NCI-H1092 treated with DMSO at 0.1 percent for 48 hours (cell line): ENCODE data around the gene STYXL2.

Experiments used
- DNase-seq: peaks from one replicate; lab custom pipeline; 2025; lab: John Stamatoyannopoulos, UW

STYXL2 gene

DNA sequence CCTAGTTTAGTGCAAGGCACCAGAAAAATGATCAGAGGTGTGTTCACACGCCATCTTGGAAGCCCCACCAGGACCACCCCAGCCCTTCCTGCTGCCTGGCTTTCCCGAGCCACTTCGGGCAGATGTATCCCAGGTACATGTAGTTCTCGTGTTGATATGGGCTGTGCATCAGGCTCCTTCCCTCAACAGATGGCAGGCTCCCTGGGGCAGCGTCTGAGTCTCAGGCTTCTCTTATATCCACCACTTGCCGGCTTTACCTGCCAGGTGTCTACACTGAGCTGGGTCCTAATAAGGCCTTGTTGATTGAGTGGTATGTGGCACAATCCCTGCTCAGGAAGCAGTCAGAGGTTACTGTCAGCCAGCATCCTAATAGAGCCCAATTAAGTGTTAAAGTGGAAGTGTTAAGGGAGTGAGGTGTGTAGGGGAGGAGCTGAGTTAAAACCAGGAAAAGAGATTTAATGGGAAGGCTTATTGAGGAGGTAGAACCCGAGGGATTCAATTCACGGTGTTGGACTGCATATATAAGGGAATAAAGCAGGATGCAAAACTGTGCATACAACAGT is 12.2 kb upstream of the STYXL2 start:
- DNase-seq = no peak

DNA sequence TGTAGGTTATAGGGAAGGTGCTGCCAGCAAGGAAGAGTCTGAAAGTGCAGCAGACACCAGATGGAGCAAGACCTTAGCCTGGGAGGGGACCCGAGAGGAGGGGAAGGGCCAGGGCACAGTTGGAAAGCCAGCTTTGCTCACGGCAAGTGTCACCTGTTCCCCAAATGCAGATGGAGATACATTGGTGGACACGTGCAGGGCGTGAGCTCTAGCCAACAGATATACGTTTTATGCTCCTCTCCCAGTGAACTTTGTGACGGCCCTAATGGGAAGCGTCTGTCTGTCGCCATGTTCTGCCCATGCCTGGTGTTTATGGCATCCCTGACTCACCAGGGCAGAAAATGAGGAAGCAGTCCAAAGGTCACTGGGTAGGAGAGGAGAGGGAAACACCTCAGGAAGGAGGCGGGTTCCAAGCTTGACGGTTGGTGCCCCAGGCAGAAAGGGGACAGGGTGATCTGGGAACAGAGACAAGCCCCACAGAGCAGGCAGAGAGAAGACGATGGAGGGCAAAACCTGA is 11.3 kb upstream of the STYXL2 start:
- no peak for DNase-seq

DNA sequence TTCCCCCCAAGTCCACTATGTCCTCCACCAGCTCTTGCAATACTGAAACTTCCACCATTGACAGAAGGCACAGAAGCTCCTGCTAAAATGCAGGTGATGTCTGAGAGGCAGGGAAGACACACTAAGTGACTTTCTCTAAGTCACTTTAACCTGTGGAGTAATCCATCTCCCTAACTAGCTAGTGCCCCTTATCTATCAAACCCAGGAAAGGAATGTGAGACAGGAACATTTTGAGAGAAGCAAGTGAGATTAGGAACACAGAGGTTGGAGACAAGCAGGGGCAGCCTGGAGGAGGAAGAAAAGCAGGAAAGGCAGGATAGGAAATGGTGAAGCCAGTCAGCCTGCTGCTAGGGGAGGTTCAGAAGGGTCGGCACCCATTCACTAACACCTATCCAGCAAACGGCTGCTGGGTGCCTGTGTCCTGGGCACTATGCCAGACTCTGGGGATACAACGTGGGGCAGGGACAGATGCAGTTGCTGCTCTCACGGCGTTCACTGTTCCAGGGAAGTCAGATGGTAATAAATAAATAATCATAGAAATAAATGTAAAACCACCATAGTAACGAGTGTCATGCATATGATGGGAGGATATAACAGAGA is 10.7 kb upstream of the STYXL2 start:
- DNase-seq = peak; percentile 49

DNA sequence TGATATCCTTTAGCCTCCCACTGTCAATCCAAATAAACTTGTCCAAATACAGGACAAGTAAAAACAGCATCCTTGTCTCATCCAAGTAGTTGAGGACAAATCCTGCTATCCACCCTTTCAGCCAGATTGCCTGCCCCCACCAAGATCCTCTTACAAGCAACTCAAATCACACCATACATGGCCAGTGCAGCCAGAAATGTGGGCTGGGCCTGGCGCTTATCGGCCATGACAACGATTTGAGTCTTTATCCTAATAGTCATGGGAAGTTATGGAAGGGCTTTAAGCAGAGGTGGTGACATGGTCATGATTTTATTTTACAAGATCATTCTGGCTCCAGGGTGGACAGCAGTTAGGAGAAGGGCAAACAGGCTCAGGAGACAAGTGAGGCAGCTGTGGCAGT is 10.0 kb upstream of the STYXL2 start:
- DNase-seq = no peak

DNA sequence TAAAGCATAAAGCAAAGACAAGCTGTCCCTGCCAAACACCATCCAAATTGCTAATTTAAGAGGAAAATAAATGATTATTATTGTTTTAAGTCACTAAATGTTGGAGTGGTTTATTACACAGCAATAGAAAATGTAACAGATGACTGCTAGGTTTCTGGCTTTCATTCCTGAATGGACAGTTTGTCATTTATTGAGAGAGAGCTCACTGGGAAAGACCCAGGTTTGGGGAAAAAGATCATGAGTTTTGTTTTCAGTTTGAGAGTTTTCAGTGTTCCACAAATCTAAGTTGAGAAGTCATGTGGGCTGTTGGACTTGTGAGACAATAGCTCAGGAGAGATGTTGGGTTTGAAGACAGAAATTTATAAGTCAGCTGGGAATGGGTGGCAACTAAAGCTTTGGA is 9.1 kb upstream of the STYXL2 start:
- no peak for DNase-seq

DNA sequence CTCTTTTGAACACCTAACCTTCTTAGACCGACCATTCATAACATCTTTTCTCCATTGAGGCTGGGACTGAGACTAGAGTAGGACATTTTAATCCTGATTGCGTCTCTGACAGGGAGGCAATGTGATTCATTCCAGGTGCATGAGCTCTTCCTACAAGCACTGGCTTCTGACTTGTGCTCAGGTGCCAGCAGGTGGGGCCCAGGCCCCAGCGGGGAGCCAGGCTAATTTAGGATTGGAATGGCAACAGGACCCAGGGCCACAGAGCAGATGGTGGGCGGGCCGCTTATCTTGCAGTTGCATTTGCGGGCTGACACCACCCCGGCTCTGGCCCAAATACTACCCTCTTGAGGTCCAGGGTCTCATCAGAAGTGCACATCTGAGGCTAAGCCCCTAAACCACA is 7.8 kb upstream of the STYXL2 start:
- no peak for DNase-seq

DNA sequence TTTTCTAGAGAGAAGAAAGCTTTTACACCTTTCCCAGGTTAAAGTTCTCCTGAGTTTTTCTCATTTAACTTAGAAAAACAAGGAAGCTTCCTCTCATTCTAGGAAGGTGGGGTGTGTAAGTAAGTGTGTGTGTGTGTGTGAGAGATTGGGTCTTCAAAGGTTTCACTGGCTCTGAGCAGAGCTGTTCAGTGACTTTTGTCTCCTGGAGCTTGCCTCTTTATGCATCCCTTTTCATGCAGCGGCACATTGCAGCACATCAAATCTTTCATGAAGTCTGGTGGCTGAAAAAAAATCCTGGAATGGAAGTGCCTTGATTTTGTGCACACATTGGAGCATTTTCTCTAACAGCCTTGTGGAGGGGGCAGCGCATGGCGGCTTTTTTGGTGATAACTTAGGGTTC is 7.1 kb upstream of the STYXL2 start:
- no peak for DNase-seq

DNA sequence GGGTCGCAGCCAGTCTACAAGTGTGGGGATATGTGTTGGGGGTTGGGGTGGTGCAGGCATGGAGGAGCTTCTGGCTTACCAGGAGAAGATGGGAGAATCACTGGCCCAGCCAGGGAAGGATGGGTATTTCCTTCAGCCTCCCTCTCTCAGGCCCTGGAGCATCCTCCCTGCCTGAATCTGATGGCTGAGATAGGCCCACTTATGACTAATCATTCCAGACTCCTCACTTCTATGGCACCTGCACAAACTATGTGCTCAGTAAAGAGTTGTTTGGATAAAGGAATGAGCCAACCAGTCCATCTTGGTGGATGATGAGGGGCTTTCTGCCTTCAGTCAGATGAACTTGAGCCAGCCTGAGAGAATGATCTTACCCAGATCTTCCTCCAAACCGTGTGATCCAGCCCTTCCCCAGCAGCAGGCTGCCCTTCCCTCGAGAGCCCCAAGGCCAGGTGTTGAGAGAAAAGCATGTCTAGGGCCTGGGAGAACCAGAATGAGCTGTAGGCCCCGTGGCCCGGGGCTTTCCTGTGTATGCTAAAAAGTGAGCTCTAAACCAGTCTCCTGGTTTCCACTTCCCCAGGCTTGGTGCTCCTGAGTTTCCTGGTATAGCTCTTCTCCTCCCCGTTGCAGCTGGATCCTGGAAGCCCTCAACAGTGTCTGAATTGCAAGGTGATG is 5.0 kb upstream of the STYXL2 start:
- DNase-seq = no peak

DNA sequence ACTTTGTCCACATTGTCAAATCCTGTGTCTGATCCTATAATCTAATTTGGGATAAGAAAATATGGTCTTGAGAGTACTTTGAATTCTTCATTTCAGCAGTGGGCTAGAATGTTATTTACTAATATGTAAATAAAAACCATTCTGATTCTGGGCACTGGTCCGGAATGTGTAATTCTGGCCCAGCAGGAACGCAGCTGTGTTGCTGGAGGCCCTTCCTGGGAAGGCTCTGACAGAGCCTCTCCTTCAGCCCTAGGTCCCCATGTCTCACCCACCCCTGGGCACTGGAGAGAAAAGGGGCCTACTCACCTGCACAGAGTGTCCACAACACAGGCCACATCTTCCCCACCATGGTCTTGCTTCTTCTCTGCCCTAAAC is 3.9 kb upstream of the STYXL2 start:
- DNase-seq = no peak

DNA sequence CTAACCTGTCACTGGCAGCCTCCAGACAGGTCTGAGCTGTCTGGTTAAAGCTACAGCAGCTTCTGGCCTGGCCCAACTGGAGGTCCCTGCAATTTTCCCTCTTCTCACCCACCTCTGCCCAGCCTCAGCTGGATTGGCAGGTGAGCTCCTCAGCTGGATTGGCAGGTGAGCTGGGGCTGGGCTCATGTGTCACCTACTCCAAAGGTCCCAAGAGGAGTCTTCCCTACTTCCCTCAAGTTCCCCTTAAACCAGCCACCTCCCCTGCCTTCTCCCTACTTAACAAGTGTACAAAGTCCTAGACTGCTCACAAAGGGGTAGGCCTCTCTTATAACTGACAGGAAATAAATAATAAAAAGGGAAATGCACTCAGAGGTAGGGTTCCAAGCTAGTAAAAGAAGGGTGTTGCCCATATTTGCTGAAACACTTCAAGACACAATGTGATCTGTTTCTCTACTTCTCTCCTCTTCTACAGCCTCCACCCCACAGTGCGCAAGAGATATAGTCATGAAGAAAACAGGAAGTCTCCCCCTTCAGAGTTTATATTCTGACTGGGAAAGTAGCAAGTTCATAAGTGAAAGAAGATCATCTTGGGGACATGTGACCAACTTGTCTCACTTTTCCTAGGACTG is 3.4 kb upstream of the STYXL2 start, which contains the start of gene GPA33:
Gene GPA33 (minus strand): TSS at position 64 of the 629 bp plus-strand sequence. CDS start 90 bp downstream, outside the sequence.
- no peak for DNase-seq

DNA sequence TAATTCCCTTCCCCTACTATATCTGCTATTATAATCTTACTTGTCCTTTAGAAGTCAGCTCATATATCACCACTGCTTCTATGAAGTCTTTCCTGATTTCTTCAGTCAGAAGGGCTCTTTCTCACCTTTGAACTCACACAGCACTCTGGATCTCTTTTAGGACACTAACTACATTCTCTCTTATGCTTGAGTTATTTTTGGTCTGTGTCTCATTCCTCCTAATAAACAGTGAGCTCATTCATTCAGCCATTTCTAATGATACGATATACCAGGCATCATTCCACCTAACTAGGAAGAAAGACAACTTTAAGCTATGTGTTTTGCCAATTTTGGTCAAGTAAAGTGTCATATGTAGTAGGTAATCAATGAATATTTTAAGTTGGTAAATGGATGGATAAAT is 1.2 kb upstream of the STYXL2 start:
- DNase-seq = no peak

DNA sequence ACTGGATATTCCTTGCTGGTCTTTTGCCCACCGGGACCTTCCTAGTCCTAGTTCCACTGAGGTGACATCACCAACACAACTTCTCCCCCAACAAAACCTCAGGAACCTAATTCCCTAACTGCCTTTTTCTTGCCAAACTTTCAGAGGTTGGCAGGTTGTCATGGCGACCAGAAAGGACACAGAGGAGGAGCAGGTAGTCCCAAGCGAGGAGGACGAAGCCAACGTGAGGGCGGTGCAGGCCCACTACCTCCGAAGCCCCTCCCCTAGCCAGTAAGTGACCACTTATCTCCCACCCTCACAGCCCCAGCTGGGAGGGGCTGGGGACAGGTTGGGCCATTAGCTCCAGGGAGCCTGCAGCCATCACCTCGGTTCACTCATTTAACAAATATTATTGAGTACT is 815 bp downstream of the STYXL2 start:
- no peak for DNase-seq

DNA sequence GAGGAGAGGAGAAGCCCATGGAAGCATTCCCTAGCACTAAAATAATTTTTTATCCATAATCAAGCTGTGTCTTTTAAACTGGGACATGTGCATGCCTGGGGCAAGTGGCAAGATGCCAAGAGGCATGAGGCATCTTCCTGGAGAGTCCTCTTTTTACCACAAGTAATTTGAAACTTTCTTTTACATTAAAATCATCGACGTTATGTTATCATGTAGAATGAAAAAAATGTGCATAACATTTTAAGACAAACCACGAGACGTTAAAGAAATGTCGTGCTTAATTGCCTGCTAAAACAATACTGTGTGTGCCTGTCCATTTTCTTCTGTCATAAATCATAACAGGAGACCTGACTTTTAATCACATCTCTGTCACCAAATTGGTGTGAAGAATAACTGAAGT is 1.5 kb downstream of the STYXL2 start:
- DNase-seq = no peak

DNA sequence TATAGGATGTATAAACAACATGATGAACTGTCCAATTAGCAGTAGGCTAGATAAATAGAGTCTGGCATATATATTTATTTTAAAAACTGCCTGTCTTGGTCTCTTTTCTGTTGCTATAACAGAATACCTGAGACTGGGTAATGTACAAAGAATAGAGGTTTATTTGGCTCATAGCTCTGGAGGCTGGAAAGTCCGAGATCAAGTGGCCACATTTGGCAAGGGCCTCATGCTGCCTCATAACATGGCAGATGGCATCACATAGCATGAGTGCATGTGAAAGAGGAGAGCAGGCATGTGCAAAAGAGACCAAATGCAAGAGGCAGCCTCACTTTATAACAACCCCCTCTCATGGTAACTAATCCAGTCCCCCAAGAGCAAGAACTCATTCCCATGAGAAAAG is 6.0 kb downstream of the STYXL2 start:
- no peak for DNase-seq

DNA sequence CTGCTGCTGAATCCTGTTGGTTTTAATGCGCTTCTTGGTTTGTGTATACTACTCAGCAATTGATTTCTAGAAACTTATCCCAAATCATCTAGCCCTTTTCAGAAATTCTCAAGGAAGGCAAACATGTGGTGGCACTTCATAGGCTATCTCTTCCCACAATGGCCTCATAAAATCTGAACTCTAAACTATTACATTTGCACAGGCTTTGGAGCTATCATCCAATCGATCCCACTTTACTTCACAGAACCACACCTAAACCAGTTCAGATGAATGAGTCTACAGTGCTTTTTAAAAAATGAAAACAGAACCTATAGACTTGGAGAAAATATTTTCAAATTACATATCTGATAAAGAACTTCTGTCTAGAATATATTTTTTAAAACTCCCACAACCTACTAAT is 6.9 kb downstream of the STYXL2 start:
- DNase-seq = no peak

DNA sequence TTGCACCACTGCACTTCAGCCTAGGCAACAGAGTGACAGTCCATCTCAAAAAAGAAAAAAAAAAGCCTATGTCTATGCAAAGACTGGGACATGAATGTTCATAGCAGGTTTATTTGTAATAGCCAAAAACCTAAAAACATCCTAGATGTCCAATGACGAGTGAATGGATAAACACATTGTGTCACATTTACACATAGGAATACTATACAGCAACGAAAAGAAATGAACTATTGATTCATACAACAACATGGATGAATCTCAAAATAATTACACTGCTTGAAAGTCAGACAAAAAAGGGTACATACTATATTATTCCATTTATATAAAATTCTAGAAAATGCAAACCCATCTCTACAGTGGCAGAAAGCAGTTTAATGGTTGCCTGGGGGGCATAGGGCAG is 7.9 kb downstream of the STYXL2 start:
- no peak for DNase-seq

DNA sequence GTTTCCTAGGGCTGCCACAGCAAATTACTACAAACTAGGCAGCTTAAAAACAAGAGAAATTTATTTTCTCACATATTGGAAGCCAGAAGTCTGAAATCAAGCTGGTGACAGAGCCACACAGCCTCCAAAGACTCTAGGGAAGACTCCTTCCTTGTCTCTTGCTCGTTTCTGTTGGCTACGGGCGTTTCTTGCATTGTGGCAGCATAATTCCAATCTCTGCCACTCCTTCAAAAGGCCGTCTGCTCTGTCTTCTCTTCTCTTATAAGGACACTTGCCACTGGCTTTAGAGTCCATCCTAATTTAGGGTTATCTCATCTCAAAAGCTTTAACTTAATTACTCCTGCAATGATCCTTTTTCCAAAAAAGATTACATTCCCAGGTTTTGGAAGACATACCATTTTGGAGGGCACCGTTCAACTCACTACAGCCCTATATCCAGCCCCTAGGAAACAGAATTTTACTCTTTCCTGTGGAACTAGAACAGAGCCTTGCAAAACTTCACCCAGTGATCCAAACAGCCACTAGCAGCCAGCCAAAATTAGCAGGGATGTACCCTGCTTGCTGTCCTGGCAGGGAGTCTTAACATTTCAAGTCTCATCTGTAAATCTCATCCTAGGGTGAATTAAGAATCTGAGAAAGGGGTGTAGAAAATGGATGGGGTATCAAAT is 9.2 kb downstream of the STYXL2 start:
- DNase-seq = no peak

DNA sequence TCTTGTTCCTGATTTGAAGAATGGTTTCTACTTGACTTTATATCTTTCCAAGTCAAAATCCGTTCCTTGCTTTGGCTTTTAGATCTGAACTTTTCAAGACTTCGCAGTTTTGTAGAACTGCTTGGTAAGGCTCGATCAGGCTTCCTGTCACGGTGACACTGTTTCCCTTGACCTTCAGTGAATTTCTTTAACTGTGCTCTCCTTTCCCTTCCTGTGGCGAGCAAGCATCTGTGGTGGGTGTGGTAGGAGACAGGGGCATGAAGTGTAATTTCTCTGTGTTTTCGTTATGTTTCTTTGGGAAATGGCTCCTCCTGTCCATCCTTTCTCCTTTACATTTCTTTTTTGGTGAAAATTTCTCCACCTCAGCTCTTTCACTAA is 10.4 kb downstream of the STYXL2 start:
- no peak for DNase-seq

DNA sequence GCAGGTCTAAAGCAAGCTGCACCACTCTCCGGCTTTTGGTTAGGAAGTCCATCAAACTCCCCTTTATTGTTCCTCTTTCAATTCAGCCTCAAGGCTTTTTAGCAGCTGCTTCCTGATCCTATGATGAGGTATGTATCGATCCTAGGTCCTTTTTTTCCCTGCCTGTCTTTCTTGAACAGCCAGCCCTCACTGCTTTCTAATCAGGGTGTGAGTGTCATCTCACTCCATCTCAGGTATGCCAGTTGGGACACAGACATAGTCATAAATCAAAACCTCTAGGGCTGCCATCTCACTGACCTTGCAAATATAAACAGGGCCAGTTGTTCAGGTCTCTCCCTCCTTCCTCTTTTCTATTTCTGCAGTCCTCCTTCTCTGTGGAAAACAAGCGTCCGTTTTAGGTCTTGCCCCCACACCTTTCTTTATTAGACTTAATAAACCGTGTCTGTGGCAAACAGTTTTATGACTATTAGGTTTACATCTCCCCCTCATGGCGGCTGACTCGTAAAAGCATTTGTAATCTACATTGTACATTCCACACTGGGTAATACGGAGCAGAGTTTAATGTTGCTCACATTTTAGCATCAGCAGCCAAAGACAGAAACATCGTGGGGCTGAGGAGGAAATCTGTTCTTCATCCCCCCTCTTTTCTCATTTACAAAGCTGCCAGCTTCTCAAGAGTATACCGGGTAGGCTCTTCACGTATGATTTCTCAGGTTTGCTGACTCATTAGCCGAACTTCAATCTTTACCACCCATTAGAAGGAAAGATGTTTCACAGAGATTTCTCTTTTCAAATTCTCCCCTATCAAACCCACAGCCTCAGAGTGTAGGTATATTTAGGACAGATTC is 11.6 kb downstream of the STYXL2 start:
- no peak for DNase-seq

DNA sequence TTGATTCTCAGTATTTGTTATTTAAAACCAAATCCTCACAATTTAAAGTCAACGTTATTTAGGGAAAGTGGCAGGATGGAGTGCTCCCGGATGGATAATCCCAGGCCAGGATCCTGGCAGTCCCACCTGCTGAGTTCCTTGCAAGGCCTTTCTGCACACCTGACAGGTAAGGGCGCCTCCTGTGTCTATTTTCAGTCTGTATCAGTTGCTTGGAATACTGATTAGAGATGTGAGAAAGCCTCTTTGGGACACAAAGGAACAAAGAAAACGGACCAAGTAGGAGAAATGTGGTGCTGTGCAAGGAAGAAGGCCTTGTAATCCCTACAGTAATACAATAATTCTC is 12.2 kb downstream of the STYXL2 start:
- no peak for DNase-seq

DNA sequence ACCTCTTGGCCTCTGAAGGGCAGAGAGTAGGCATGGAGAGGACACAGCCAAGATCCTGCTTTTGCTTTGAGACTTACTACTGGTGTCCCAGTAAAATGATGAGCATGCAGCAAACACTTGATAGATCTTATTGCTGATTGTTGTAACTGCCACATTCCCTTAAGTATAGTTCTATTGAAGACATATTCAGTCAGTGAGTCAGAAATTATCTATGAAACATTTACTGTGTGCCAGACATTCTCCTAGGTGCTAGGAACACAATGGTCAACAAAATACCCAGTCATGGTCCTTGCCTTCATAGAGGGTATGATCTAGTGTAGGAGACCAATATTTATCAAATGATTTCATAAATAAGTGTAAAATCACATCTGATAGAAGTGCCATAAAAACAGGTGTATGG is 13.6 kb downstream of the STYXL2 start:
- no peak for DNase-seq

DNA sequence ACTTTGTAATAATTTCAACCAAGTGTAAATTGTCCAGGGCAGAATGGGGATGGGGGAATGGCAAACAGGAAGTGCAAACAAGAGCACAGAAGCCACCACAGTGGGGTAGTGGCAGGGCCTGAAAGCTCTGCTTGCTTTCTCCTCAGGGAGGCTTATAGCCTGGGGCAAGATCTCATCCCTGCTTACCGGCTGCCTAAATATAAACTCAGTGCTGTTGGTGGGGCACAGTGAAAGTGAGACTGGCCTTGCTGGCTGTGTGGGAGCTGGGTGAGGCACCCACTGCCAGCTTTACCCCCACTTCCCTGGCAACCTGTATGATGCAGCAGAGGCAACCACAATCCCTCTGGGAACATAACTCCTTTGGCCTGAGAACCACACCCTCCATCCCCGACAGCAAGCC is 15.2 kb downstream of the STYXL2 start:
- DNase-seq = no peak
